HuH-7.5 (cell line): ENCODE results near the gene TRPM6.
"Not testable (repeated sequence)": the region's sequence is repeated elsewhere in the genome, so short reads cannot be mapped to it uniquely, and the experiment has no call there.

Experiments
- DNase-seq: peaks from one replicate; pipeline ENCODE4 v3.0.0; 2011; ENCODE audit warnings: low spot score

TRPM6 gene, protein sequence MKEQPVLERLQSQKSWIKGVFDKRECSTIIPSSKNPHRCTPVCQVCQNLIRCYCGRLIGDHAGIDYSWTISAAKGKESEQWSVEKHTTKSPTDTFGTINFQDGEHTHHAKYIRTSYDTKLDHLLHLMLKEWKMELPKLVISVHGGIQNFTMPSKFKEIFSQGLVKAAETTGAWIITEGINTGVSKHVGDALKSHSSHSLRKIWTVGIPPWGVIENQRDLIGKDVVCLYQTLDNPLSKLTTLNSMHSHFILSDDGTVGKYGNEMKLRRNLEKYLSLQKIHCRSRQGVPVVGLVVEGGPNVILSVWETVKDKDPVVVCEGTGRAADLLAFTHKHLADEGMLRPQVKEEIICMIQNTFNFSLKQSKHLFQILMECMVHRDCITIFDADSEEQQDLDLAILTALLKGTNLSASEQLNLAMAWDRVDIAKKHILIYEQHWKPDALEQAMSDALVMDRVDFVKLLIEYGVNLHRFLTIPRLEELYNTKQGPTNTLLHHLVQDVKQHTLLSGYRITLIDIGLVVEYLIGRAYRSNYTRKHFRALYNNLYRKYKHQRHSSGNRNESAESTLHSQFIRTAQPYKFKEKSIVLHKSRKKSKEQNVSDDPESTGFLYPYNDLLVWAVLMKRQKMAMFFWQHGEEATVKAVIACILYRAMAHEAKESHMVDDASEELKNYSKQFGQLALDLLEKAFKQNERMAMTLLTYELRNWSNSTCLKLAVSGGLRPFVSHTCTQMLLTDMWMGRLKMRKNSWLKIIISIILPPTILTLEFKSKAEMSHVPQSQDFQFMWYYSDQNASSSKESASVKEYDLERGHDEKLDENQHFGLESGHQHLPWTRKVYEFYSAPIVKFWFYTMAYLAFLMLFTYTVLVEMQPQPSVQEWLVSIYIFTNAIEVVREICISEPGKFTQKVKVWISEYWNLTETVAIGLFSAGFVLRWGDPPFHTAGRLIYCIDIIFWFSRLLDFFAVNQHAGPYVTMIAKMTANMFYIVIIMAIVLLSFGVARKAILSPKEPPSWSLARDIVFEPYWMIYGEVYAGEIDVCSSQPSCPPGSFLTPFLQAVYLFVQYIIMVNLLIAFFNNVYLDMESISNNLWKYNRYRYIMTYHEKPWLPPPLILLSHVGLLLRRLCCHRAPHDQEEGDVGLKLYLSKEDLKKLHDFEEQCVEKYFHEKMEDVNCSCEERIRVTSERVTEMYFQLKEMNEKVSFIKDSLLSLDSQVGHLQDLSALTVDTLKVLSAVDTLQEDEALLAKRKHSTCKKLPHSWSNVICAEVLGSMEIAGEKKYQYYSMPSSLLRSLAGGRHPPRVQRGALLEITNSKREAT (N-terminal part only)

DNA sequence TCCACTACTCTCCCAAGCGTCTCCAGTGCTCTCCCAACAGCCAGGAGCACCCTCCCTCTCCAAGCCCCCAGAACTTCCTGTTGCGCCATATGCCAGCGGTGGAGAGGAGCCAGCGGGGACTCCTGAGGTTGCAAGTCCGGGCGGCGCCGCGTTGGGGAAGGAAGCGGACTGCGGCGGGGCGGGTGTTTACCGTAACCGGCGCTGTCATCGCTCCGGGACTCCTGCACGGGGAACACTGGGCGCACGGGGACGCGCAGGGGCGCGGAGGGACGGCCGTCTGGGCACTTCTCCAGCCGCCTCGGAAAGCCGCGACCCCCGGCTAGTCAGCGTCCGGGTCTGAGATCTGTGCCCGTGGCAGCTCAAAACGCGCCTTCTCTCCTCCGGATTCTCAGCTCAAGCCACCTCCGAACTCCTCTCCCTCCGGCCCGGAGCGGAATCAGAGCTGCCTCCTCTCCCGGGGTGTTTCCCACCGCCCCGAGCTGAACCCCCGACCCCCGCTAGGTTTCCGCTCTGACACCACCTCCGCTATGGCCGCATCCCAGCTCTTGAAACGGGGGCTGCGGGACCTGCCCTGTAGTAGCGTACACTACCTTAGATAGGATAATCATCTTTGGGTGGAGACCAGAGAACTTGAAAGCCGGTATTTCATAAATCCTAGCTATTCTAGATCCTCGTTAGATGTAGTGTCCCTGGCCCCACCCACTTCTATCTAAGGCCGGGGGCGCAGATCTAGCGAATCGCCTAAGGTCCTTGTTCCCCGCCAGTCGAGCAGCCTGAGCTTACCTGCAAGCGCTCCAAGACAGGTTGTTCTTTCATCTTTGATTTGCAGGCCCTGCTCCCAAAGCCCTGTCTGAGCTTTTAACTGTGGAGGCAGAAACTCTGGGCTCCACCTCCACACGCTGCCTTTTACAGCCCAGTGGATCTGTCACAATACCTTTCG, at the start of gene TRPM6:
Gene TRPM6, minus strand, starts transcription at position 881 of the 940 bp plus-strand sequence. Its CDS starts 65 bp downstream, at position 816.
- DNase-seq, result peak; percentile 40

DNA sequence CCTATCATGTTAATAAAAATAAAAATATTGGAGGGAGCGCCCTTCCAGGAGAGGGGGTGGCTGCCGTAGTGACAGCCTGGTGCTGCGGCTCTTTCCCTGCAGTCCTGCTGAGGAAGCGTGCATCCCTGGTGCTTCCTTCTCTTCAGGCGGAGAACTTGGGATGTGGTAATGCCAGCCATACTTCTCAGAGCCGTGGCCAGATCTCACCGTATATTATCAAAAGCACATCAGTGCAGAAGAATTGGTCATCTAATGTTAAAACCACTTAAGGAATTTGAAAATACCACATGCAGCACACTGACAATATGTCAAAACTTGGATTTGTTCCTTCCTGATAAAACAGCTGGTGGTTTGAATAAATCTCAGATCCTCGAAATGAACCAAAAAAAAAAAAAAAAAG, 47.3 kb upstream of the TRPM6 start:
- no peak for DNase-seq

DNA sequence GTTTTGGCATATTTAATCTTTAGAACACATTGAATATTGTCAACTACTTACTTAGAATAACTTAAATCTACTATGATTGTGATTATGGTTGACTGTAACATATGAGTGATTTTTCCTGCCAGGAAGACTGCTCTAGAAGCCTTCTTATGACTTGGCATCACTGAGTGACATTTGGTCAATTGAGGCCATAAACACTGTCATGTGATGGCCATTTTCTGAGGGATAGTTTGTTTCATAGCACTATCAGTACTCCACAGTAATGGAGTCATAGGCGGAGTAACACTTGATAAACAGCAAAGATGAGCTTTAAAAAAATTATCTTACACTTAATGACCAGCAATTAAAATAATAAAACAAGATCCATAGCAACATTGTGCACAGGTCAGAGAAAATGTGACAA, 34.0 kb upstream of the TRPM6 start:
- no peak for DNase-seq

DNA sequence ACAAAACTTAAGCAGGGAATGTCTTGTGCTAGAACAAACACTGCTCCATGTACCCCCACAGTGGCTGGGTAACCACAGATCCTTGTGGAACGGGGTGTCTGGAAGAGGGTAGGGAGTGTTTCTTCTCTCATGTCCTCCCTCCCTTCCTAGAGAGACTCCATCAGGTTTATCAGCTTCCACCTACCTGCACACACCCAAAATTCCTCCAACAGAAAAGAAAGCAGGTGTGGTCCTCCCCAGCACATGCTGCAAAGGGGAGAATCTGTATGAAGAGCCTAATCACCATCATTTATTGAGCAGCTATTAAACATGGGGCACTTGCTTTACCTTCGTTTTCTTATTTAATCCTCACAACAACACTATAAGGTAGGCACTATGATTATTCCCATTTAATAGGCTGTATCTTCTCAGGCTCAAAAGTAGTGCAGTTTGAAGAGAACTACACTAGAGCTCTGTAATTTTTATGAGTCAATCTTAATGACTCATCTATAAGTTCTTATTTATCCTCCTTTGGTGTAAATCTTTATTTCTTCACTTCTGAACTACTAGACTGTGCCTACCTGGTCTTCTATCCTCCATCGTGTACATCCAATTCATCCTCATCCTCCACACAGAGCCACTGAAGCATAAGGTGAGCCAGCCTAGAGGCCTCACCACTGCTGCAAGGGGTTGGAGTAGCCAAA, 33.4 kb upstream of the TRPM6 start:
- no peak for DNase-seq

DNA sequence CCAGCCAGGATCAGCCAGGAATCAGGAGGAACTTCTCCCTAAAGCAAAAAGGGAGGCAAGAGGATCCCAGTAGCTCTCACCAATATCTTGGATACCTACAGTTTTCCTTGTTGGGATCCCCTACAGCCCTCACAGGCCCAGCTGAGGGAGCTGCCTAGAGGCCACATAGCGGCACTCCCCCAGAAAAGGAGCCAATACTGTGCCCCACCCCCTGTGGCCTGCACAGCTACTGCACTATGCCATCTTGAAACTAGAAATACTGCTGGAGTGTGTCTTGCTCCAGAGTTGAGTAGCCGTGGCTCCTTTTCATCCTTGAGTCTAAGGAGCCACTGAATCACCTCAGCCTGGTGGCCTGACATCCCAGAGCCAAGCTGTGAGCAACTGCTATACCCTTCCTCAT, 22.3 kb upstream of the TRPM6 start:
- no peak for DNase-seq

DNA sequence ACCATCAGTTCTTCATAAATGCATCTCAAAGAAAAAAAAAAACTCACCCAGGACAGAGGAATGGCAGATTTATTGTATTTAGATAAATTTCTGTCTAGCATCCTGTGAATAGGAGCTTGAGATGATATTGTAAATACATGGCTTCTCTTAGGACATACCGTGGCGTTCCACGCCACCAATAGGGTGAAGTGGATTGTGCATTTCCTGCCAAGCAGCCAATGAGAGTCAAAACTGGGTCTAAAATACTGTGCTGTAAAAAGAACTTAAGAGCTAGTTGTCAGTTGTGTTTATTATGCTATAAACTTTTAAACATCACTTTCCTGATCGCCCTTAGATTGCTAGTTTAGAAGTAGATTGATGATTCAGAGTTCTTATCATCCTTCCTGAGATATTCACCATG, 20.9 kb upstream of the TRPM6 start:
- no peak for DNase-seq

DNA sequence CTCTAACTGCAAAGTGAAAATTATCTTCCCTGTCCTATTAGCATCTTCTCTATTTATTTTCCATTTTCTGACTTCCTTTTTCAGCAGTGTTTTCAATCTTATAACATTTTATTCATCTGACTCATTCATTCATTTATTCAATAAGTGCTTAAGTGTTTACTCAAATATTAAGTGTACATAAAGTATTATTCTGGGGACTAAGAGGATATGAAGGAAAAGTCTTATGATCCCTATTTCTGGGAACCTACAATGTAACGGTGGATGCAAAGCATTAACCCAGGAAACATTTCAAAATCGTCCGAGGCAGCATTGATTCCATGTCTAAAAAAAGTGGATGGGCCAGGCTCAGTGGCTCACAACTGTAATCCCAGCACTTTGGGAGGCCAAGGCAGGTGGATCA, 19.4 kb upstream of the TRPM6 start:
- no peak for DNase-seq

DNA sequence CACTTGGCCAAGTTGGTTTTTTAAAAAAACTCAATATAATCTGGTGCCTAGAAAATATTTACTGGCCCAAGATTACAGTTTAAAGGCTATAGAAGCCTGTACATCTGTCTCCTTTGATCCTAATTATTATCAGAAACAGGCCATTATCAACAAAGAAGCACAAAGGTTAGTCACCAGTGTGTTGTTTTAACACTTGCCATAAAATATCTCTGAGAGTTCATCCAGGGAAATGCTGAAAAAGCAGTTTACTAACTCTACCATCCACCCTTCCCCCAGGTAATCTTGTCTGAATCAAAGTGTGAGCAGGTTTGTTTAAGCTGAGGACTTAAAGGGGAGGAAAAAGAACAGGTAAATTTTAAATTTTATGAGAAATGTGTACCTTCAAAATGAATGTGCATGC, 13.3 kb upstream of the TRPM6 start:
- no peak for DNase-seq

DNA sequence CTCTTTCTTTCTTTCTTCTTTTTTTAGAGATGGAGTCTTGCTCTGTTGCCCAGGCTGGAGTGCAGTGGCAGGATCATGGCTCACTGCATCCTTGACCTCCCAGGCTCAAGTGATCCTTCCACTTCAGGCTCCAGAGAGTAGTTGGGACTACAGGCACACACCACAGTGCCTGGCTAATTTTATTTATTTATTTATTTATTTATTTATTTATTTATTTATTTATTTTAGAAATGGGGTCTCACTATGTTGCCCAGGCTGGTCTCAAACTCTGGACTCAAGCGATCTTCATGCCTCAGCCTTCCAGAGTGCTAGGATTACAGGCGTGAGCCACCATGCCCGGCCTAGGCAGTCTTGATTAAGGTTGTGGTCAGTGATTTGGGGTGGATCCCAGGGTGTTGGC, 728 bp upstream of the TRPM6 start:
- DNase-seq, result not testable (repeated sequence)

DNA sequence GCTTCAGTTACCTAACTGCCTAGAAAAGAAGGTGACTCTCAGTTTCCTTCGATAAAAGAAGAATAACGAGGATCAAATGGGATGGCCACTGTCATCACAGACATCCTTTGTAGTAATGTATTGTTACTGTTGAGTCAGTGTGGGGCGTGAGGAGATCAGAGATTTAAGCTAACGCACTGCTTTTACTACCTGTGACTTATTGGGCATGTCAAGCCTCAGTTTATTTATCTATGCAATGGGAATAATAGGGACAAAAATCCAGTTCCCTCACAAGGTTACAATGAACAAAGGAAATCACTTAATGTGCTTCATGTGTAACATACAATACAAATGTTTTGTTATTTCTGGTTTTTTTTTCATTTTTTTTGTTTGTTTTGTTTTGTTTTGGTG, 255 bp upstream of the TRPM6 start:
- no peak for DNase-seq

DNA sequence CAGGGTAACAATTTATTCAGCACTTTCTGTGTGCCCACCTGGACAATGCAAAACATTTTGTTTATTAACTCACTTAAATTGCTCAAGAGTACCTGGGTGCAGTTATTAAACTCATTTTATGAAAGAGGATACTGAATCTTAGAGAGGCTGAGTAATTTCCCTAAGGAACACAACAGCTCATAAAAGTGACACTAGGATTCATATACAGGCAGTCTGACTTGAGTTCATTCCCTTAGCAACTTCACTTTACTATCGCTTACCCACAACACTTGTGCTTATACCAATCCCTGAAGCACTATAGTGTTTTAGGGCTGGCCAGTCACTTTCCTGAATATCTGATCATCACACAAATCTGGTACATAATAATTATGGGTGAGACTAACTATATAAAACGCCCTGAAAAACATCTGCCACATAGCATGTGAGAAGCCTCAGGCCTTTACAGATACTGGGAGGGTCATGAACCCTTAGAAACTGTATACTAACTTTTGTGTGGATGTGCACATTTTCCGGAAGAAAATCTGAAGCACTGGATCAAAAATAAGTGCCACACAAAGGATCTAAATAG, 11.3 kb downstream of the TRPM6 start:
- DNase-seq, result no peak

DNA sequence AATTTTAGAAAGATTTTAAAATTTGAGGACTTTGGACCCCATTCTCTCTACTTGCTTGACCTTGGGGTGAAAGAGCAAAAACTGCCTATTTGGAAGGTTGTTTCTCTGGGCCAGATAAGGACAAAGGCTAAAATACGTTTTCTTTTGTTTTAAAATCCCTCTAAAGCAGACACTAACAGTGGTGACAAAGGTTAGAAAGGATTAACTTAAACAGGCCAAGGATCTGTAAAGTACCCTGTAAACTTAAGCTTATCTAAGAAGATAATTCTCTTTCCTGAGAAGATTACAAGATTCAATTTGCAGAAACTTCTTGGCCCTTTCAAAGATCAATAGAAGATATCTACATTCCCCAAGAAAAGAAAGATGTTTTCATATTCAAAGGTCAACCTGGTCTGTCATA, 12.1 kb downstream of the TRPM6 start:
- DNase-seq, result no peak

DNA sequence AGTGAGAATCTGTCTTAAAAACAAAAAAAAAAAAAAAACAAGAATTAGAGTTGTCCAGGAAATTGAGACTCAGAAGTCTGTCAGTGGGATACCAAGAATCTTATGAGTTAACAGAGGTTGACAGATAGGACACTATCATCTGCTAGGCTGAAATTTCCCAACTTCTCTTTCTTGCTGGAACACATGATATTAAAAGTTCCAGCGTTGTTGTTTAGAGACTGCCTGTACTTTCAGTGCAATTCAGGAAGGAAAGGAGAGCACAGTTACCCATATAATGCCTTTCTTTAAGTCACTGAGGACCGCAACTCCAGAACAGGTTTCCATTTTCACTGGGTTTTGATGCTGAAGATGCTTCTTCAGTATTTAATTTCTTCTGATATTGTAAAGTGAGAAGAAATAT, 13.5 kb downstream of the TRPM6 start:
- no peak for DNase-seq

DNA sequence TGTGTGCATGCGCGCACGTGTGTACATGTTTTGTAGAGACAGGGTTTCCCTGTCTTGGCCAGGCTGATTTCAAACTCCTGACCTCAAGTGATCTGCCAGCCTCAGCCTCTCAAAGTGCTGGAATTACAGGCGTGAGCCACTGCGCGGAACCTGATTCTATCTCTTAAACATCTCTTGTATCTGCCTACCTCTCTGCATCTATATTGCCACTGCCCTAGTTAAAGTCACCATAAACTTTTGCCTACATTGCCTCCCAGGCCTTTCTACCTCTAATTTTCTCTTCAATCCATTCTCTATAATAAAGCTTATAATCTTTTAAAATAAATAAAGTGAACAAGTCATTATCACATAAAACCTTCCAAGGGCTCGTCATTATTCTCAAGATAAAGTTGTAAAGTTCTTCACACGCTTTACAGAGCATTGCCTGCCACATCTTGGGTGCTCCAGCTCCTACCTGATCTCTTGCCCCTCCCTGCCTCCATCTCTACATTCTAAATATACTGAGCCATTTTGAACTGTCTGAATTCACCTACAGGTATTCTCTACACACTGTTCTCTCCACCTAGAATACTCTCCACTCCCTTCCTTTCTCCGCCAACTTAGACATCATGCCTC, 15.0 kb downstream of the TRPM6 start:
- DNase-seq, result no peak

DNA sequence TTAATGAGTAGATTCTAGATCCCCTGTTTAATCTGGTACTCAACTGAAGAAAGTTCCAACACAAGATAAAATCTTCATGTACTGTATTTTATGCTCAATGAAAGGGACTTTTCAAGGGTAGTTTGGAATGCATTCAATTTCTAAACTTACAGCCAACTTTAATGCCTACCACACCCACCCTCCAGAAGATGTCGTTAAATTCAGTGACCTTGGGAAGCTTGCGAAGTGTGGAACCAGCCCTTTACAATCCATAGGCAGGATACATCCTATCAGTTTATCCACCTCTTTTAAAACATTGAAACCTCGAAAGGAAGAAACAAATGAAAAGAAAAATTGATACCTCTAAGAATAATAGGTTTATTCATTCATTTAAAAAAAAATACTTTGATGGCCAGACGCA, 20.2 kb downstream of the TRPM6 start:
- no peak for DNase-seq

DNA sequence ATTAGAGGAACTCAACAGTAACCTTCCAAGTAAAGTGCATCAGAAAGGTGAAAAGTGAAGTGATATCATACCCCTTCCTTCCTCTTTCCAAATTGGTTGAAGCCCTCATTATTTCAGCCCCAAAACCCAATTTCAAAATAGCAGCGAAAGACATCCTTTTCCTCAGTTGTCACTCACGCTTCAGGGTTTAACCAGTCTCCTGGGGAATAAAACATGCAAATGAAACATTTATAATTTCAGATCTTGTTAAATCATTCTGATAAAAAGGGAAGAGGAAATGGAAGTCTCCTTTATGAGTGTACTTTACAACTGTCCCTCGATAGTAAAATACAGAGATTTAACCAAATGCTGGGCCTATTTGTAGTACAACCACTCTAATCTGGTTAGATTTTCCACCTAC, 22.5 kb downstream of the TRPM6 start:
- no peak for DNase-seq

DNA sequence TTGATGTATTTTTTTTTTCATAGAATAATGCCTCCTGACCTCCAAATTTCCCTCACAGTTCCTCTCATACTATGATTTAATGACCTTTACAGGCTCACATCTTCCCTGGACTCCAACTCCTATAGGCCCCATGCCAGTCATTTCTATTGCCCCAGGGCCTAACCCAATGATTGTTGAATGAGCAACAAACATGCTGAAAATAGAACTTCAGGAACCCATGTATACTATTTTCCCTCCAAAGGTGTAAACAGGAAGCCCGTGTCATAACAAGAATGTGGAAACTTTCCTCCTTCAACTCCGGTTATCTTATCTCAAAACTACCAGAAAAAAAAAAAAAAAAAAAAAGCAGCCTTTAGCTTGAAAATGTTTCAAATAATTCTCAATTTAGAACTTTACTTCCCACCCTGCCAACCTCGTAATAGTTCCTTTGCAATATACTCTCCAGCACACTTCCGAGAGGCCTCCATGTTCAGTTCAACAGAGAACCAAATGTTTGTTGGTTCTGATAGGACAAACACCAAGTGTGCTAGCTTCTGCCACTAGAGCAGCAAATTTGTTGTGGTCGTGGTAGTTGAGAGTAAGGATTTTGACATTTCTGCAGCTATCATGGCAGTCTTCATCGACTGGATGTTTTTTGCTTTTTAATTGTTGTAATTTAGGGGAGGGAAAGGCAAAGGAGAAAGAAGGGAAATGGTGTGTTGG, 25.8 kb downstream of the TRPM6 start:
- DNase-seq, result no peak

DNA sequence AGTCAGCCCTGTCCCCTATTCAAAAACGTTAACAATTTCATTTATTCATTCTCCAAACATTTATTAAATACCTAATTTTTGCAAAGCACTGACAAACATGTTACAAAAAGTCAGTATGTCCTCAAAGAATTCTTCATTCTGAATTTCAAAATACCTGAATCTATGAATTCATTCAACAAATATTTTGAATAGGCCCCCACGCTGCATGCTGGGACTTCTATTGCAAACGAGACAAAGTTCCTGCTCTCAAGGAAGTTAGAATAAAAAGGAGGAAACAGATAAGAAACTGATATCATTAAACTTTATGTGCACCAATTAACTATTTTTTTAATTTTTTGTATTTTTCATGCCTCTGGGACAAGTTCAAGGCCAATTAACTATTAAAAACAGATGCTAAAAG, 26.6 kb downstream of the TRPM6 start:
- DNase-seq, result no peak

DNA sequence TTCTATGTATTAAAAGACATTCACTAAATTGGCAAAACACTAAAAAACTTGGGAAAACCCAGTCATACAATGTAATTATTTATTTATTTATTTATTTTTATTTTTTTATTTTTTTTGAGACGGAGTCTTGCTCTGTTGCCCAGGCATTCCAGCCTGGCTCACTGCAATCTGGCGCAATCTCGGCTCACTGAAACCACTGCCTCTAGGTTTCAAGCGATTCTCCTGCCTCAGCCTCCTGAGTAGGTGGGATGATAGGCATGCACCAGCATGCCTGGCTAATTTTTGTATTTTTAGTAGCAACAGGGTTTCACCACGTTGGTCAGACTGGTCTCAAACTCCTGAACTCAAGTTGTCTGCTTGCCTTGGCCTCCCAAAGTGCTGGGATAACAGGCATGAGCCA, 27.5 kb downstream of the TRPM6 start:
- DNase-seq, result not testable (repeated sequence)
